GM12878 (cell line): ENCODE data around the gene KIAA2012. TPM values are rescaled to one million over a fixed set of nuclear protein-coding genes. Genes with fewer than 3 reads are reported as not detected.

Source experiments
- ATAC-seq: fragments of 200-7000 bp; cut with Tn5 transposase; 3 replicates; pipeline ENCODE4 v1.9.1; 2020; ENCODE audit warnings: mild to moderate bottlenecking, moderate library complexity
- BruUV-seq: library from RNA; stranded (reverse); fragments of 400-500 nt; replicated peaks from 2 replicates; lab custom pipeline; 2021; lab: Mats Ljungman, UMichigan
- CTCF ChIA-PET: fragments of 300-600 bp; sonication (Branson Sonifier 250); formaldehyde crosslinking; extraction: SDS; loops from one replicate; lab custom pipeline; 2021; ENCODE audit warnings: inconsistent platforms; lab: Yijun Ruan, JAX
- POLR2A ChIA-PET: fragments of 350-600 bp; formaldehyde crosslinking; extraction: SDS; loops from one replicate; lab custom pipeline; 2021; ENCODE audit warnings: inconsistent platforms; lab: Charles Lee
- RAD21 ChIA-PET: fragments of 300-600 bp; sonication (Branson Sonifier 250); formaldehyde crosslinking; loops from one replicate; lab custom pipeline; 2023; ENCODE audit warnings: antibody characterized with exemption; ENCODE audit not compliant: unreplicated experiment; lab: Charles Lee
- SMC1A ChIA-PET: fragments of 300-600 bp; sonication (Branson Sonifier 250); formaldehyde crosslinking; loops from one replicate; lab custom pipeline; 2023; ENCODE audit not compliant: unreplicated experiment, uncharacterized antibody; lab: Charles Lee
- DNase-seq: peaks from one replicate; pipeline ENCODE4 v3.0.0-alpha.2; 2011; ENCODE audit warnings: low read depth, low spot score
- FAIRE-seq: peaks from 3 replicates; lab custom pipeline; 2011; peaks lifted over from hg19 to GRCh38; lab: Jason Lieb, UNC
- H2AFZ ChIP-seq: 2 replicates; pipeline ENCODE4 v1.6.0; 2011; ENCODE audit warnings: low read depth, low read length, control low read depth; ENCODE audit not compliant: control insufficient read depth
- H3K27ac ChIP-seq: 2 replicates; pipeline ENCODE4 v1.5.1; 2011; ENCODE audit warnings: control low read depth; ENCODE audit not compliant: control insufficient read depth, insufficient read depth
- H3K27me3 ChIP-seq, 2 experiments: replicated peaks in 1 of 2; 2 replicates each; pipeline versions ENCODE4 v1.6.0 to v1.6.1; 2011; ENCODE audit warnings: low read length in 1 of 2; ENCODE audit not compliant: control insufficient read depth in 2 of 2, insufficient read depth in 2 of 2
- H3K36me3 ChIP-seq, 2 experiments: 2 replicates each; pipeline ENCODE4 v1.5.1; 2011; ENCODE audit warnings: low read length in 1 of 2; ENCODE audit not compliant: control insufficient read depth in 2 of 2, insufficient read depth in 2 of 2
- H3K4me1 ChIP-seq: 2 replicates; pipeline ENCODE4 v1.6.1; 2011; ENCODE audit warnings: mild to moderate bottlenecking, low read length, moderate library complexity, mixed read lengths; ENCODE audit not compliant: control insufficient read depth, insufficient read depth
- H3K4me2 ChIP-seq: 2 replicates; pipeline ENCODE4 v1.6.0; 2011; ENCODE audit warnings: control low read depth; ENCODE audit not compliant: control insufficient read depth, insufficient read depth
- H3K4me3 ChIP-seq: fragments of 200-600 bp; sonication (generic); 2 replicates; pipeline ENCODE4 v1.5.1; 2016
- H3K79me2 ChIP-seq: 2 replicates; pipeline ENCODE4 v1.6.0; 2011; ENCODE audit warnings: low read length; ENCODE audit not compliant: control insufficient read depth, insufficient read depth
- H3K9ac ChIP-seq: 2 replicates; pipeline ENCODE4 v1.8.0; 2011; ENCODE audit warnings: low read length, control low read depth, mixed read lengths; ENCODE audit not compliant: control insufficient read depth, insufficient read depth
- H3K9me3 ChIP-seq: replicated peaks from 3 replicates; pipeline ENCODE4 v1.5.1; 2011; ENCODE audit warnings: mild to moderate bottlenecking, low read length; ENCODE audit not compliant: control insufficient read depth, insufficient read depth
- H4K20me1 ChIP-seq: 2 replicates; pipeline ENCODE4 v1.6.0; 2011; ENCODE audit not compliant: control insufficient read depth, insufficient read depth
- BRCA1 ChIP-seq: IDR thresholded peaks from 2 replicates; pipeline ENCODE4 v1.6.1; 2011; ENCODE audit warnings: low read depth, low read length, improper control_type of control experiment
- HDAC2 ChIP-seq: fragments of 200-600 bp; sonication (generic); IDR thresholded peaks from 2 replicates; pipeline ENCODE4 v1.6.1; 2017
- MEF2A ChIP-seq: IDR thresholded peaks from 2 replicates; pipeline ENCODE4 v1.6.1; 2011; ENCODE audit warnings: low read depth, mild to moderate bottlenecking, low read length, moderate library complexity; ENCODE audit not compliant: insufficient read depth
- MEF2B ChIP-seq: fragments of 450-650 bp; IDR thresholded peaks from 2 replicates; pipeline ENCODE4 v1.6.1; 2018; ENCODE audit warnings: mild to moderate bottlenecking, moderate library complexity; ENCODE audit not compliant: partially characterized antibody, poor library complexity, severe bottlenecking
- MYB ChIP-seq: fragments of 150-350 bp; IDR thresholded peaks from 2 replicates; pipeline ENCODE4 v1.6.1; 2014; ENCODE audit warnings: mild to moderate bottlenecking, low read depth, low read length, borderline replicate concordance
- POLR2A ChIP-seq: IDR thresholded peaks from 2 replicates; pipeline ENCODE4 v1.6.1; 2011; ENCODE audit warnings: low read depth, mild to moderate bottlenecking, low read length
- POLR2AphosphoS5 ChIP-seq: IDR thresholded peaks from 2 replicates; pipeline ENCODE4 v1.6.1; 2011; ENCODE audit warnings: mild to moderate bottlenecking, low read length, inconsistent platforms
- SIX5 ChIP-seq: IDR thresholded peaks from 2 replicates; pipeline ENCODE4 v1.6.1; 2011; ENCODE audit warnings: mild to moderate bottlenecking, low read depth, low read length, moderate library complexity; ENCODE audit not compliant: severe bottlenecking
- SPI1 ChIP-seq: IDR thresholded peaks from 2 replicates; pipeline ENCODE4 v1.6.1; 2011; ENCODE audit warnings: low read depth, mild to moderate bottlenecking, low read length, moderate library complexity, borderline replicate concordance; ENCODE audit not compliant: insufficient read depth
- SUPT20H ChIP-seq: IDR thresholded peaks from 2 replicates; pipeline ENCODE4 v1.6.1; 2011; ENCODE audit warnings: low read depth, mild to moderate bottlenecking, low read length, moderate library complexity, borderline replicate concordance; ENCODE audit not compliant: control insufficient read depth
- ZNF622 ChIP-seq: fragments of 450-650 bp; IDR thresholded peaks from 2 replicates; pipeline ENCODE4 v1.6.1; 2017; ENCODE audit warnings: mild to moderate bottlenecking, inconsistent platforms
- WGBS: methylation state at CpG from one replicate; pipeline ENCODE4 v1.1.6; 2016; ENCODE audit warnings: low lambda C conversion rate; ENCODE audit not compliant: insufficient replicate concordance, insufficient coverage; ENCODE audit errors: missing lambda C conversion rate; 5-methylcytosine and 5-hydroxymethylcytosine counted together
- in situ Hi-C: fragments of 300-500 bp; cut with MboI; formaldehyde crosslinking; loops from 9 replicates; pipeline ENCODE4 v1.14.3; 2018; ENCODE audit warnings: mixed read lengths
- intact Hi-C: fragments of 100-400 bp; cut with micrococcal nuclease; formaldehyde crosslinking; loops from one replicate; pipeline ENCODE4 v1.14.2; 2022; ENCODE audit not compliant: unreplicated experiment
- polyA plus RNA-seq, 11 experiments: library from polyadenylated mRNA; depleted of rRNA in 4 of 11; unstranded in 6 of 11; stranded (reverse) in 5 of 11; fragments of >200 nt; fragmentation: Nextera tagmentation in 4 of 11; fragmentation: Illumina TruSeq in 1 of 11; extraction: Ambion mirVana in 4 of 11; extraction: Trizol in 1 of 11; gene quantifications; 1 replicate in 1 of 11; 2 replicates in 10 of 11; pipeline versions ENCODE4 v1.2.1 to v1.2.3, GENCODE V29; 2011 to 2016; ENCODE audit warnings: inconsistent platforms in 2 of 11, missing spikeins in 2 of 11, low read depth in 1 of 11
- total RNA-seq, 4 experiments: library from RNA; depleted of rRNA in 3 of 4; stranded (reverse); fragments of >200 nt in 3 of 4; fragmentation: Illumina TruSeq in 1 of 4; extraction: Trizol in 1 of 4; gene quantifications; 2 replicates each; pipeline versions ENCODE4 v1.2.1 to v1.2.3, GENCODE V29; 2013 to 2021
- TF ChIP-seq, protein P1 (sequence below): fragments of 450-650 bp; IDR thresholded peaks from 2 replicates; pipeline ENCODE4 v1.6.1; 2018; ENCODE audit warnings: borderline replicate concordance, mild to moderate bottlenecking; ENCODE audit not compliant: partially characterized antibody
- TF ChIP-seq, protein P2 (sequence below): fragments of 450-650 bp; IDR thresholded peaks from 2 replicates; pipeline ENCODE4 v1.6.1; 2017; ENCODE audit warnings: antibody characterized with exemption, mild to moderate bottlenecking, moderate library complexity
- TF ChIP-seq, protein P3 (sequence below): IDR thresholded peaks from 2 replicates; pipeline ENCODE4 v1.6.1; 2011; ENCODE audit warnings: borderline replicate concordance, low read depth, mild to moderate bottlenecking, moderate library complexity, mixed read lengths, low read length; ENCODE audit not compliant: insufficient read depth; ENCODE audit errors: extremely low read length

KIAA2012 gene
- total and polyA plus RNA-seq, 10 of the 15 experiments (the other 5 are each of a cell fraction or from before 2014, with no cell fraction given): 0.03 TPM; not detected in 9

DNA sequence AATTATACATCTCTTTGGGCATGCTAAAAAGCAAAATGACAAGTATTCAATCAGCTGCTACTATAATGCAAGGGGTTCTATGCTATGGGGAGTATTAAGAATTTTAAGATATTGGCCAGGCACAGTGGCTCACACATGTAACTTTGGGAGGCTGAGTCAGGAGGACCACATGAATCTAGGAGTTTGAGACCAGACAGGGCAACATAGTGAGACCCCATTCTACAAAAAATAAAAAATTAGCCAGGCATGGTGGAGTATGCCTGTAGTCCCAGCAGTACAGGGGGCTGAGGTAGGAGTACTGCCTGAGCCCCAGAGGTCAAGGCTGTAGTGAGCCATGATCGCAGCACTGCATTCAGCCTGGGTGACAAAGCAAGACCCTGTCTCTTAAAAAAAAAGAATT lies 5.5 kb upstream of the KIAA2012 start (continued):
- TF ChIP-seq, protein P1, sequence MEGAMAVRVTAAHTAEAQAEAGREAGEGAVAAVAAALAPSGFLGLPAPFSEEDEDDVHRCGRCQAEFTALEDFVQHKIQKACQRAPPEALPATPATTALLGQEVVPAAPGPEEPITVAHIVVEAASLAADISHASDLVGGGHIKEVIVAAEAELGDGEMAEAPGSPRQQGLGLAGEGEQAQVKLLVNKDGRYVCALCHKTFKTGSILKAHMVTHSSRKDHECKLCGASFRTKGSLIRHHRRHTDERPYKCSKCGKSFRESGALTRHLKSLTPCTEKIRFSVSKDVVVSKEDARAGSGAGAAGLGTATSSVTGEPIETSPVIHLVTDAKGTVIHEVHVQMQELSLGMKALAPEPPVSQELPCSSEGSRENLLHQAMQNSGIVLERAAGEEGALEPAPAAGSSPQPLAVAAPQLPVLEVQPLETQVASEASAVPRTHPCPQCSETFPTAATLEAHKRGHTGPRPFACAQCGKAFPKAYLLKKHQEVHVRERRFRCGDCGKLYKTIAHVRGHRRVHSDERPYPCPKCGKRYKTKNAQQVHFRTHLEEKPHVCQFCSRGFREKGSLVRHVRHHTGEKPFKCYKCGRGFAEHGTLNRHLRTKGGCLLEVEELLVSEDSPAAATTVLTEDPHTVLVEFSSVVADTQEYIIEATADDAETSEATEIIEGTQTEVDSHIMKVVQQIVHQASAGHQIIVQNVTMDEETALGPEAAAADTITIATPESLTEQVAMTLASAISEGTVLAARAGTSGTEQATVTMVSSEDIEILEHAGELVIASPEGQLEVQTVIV: no peak

DNA sequence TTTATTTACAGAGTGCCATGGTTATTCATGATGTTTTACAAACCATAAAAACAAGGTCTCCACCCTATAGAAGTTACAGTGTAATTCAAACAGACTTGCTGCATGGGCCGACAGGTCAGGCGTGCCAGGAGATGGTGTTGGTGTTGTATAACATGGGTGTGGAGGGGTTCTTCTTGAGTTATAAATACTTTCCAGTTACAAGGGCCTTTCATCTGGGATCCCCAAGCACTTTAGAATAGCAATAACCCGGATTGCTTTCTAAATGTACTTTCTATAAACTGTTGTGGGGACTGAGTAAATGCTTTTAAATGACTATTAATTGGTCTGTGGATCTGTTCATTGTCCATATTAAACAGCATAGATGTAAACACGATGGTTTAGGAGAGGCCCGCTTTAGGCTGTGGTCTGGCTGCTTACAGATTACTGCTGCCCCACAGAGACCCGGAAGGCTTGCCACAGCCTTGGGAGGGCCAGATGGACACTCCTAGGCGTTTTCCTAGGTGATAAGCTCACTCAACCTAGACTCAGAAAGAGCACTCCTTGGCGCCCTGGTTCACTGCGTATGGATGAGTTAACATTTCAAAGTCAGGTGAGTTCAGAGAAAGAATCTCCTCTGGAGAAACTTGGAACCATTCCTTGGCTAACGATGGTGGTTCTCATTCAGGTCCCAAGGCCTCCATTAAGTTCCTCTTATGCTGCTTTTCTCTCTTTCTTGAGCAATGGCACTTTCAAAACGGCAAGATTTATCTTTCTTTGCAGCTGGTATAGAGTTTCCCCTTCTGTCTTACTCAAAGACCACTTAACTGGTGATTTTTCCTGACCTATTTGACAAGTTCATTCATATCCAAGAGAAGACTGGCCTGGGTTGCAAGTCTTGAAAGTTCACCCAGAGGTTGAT lies 3.6 kb upstream of the KIAA2012 start:
- intact Hi-C loops: no loop called here
- SMC1A ChIA-PET: no interaction called here
- H3K4me3 ChIP-seq: no peak overlapping the region
- no peaks in the 10 kb centered on the region for H3K9me3 ChIP-seq
- RAD21 ChIA-PET: no interaction called here
- H3K9ac ChIP-seq: no peak overlapping the region
- H3K4me2 ChIP-seq: no peak overlapping the region
- H3K27me3 ChIP-seq: peaks cover 0 to under 1% of the 10 kb centered on the region in 2 experiments; a peak in 1 of 4 replicates
- no peaks in the 10 kb centered on the region for H3K36me3 ChIP-seq
- no peak for FAIRE-seq
- in situ Hi-C loops: no loop called here
- H4K20me1 ChIP-seq: no peaks in the 10 kb centered on the region
- ATAC-seq: no peak
- no peak overlapping the region for H3K27ac ChIP-seq
- CTCF ChIA-PET: interaction anchor here (1.2 to 1.3 kb wide), 2 partner anchors 10 to 209 kb away, joined by 3 read pairs; no protein-coding TSS in a partner anchor
- DNase-seq: no peak
- no peaks in the 10 kb centered on the region for H3K79me2 ChIP-seq
- 0 out of 2 replicates have a peak, but pooled peaks cover 2% of the 10 kb centered on the region for H3K4me1 ChIP-seq
- no TSS peak for BruUV-seq
- POLR2A ChIA-PET: interaction anchor here (0.5 kb wide), 1 partner anchor 12 kb away, joined by 6 read pairs; no protein-coding TSS in a partner anchor
- 43% methylated on average over 11 of the region's 11 CpGs for WGBS
- H2AFZ ChIP-seq: no peak overlapping the region
- TF ChIP-seq MEF2A: no peak
- no peak for TF ChIP-seq POLR2A
- no peak for TF ChIP-seq SIX5
- TF ChIP-seq MYB: no peak
- TF ChIP-seq MEF2B: no peak
- no peak for TF ChIP-seq POLR2AphosphoS5
- TF ChIP-seq ZNF622: no peak
- TF ChIP-seq, protein P2, sequence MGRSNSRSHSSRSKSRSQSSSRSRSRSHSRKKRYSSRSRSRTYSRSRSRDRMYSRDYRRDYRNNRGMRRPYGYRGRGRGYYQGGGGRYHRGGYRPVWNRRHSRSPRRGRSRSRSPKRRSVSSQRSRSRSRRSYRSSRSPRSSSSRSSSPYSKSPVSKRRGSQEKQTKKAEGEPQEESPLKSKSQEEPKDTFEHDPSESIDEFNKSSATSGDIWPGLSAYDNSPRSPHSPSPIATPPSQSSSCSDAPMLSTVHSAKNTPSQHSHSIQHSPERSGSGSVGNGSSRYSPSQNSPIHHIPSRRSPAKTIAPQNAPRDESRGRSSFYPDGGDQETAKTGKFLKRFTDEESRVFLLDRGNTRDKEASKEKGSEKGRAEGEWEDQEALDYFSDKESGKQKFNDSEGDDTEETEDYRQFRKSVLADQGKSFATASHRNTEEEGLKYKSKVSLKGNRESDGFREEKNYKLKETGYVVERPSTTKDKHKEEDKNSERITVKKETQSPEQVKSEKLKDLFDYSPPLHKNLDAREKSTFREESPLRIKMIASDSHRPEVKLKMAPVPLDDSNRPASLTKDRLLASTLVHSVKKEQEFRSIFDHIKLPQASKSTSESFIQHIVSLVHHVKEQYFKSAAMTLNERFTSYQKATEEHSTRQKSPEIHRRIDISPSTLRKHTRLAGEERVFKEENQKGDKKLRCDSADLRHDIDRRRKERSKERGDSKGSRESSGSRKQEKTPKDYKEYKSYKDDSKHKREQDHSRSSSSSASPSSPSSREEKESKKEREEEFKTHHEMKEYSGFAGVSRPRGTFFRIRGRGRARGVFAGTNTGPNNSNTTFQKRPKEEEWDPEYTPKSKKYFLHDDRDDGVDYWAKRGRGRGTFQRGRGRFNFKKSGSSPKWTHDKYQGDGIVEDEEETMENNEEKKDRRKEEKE: no peak
- TF ChIP-seq, protein P3, sequence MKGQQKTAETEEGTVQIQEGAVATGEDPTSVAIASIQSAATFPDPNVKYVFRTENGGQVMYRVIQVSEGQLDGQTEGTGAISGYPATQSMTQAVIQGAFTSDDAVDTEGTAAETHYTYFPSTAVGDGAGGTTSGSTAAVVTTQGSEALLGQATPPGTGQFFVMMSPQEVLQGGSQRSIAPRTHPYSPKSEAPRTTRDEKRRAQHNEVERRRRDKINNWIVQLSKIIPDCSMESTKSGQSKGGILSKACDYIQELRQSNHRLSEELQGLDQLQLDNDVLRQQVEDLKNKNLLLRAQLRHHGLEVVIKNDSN: no peak
- TF ChIP-seq BRCA1: no peak
- no peak for TF ChIP-seq SUPT20H
- no peak for TF ChIP-seq SPI1
- TF ChIP-seq HDAC2: no peak
